ES-I3 (cell line): ENCODE results near the gene RBMS1.

ENCODE experiments used
- H3K36me3 ChIP-seq: 2 replicates; pipeline ENCODE4 v1.6.1; 2013; ENCODE audit warnings: mild to moderate bottlenecking, low read length, control low read depth, moderate library complexity; ENCODE audit not compliant: insufficient read depth
- H3K4me1 ChIP-seq: 2 replicates; pipeline ENCODE4 v1.6.1; 2013; ENCODE audit warnings: mild to moderate bottlenecking, control low read depth, low read length; ENCODE audit not compliant: insufficient read depth
- H3K9ac ChIP-seq: 2 replicates; pipeline ENCODE4 v1.6.1; 2013; ENCODE audit warnings: low read depth, mild to moderate bottlenecking, low read length, moderate library complexity
- H3K9me3 ChIP-seq: 2 replicates; pipeline ENCODE4 v1.6.1; 2013; ENCODE audit warnings: mild to moderate bottlenecking, low read length, moderate library complexity; ENCODE audit not compliant: control insufficient read depth, insufficient read depth

The RBMS1 gene

DNA sequence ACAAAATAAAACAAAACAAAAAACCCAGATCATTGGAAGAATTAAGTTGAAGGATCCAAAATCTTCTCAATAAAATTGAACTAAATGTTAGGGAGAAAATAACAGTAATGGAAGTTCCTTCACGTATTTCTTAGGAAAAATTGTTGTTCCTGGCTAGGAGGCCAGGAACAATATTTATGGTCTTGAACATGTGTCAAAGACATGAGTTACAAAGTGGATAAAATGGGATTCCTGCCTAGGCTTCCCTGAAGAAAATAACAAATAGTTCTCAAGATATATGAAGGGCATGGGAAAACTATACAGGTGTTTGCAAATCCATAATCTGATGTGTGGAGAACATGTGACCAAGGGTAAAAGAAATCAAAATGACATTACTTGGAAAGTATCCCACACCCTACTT is 225.9 kb downstream of the RBMS1 start:
- Histone ChIP-seq H3K36me3 (no peaks in the 10 kb centered on the region), H3K4me1 (no peaks in the 10 kb centered on the region)

GRCh38 chr2:160267022-160267421 is 226.6 kb downstream of the RBMS1 start:
- Histone ChIP-seq H3K36me3 (no peaks in the 10 kb centered on the region), H3K9ac (no peak overlapping the region), H3K9me3 (no peaks in the 10 kb centered on the region)

More for the DNA sequence above, 225.9 kb downstream of the RBMS1 start:
- Histone ChIP-seq H3K9ac (no peak overlapping the region), H3K9me3 (no peaks in the 10 kb centered on the region)

DNA sequence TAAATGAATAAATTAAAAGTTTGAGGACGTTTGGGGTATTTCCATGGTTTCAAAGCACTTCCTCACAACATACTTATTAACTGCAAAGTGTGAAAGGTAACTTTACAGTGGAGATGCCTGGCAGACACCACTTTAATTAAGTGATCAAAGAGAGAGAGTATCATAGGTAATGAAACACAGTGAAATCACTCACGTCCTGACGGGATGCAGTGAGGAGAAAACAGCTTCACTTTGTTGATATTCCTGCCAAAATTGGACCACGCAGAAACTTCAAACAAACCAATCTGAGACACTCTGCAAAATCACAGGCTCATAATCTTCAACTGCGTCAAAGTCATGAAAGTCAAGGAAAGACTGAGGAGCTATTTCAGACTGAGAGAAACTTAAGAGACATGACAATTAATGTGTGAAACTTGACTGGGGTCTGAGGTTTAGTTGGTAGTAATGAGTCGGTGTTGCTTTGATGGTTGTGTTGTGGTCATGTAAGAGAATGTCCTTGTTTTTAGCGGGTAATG is 227.5 kb downstream of the RBMS1 start:
- Histone ChIP-seq H3K36me3 (no peaks in the 10 kb centered on the region), H3K9me3 (no peaks in the 10 kb centered on the region), H3K4me1 (no peaks in the 10 kb centered on the region), H3K9ac (no peak overlapping the region)

More at GRCh38 chr2:160267022-160267421, 226.6 kb downstream of the RBMS1 start:
- no peaks in the 10 kb centered on the region for H3K4me1 ChIP-seq

GRCh38 chr2:160264308-160264707 is 229.3 kb downstream of the RBMS1 start:
- no peaks in the 10 kb centered on the region for H3K9me3 ChIP-seq
- no peak overlapping the region for H3K9ac ChIP-seq
- no peaks in the 10 kb centered on the region for H3K36me3 ChIP-seq
- no peaks in the 10 kb centered on the region for H3K4me1 ChIP-seq

DNA sequence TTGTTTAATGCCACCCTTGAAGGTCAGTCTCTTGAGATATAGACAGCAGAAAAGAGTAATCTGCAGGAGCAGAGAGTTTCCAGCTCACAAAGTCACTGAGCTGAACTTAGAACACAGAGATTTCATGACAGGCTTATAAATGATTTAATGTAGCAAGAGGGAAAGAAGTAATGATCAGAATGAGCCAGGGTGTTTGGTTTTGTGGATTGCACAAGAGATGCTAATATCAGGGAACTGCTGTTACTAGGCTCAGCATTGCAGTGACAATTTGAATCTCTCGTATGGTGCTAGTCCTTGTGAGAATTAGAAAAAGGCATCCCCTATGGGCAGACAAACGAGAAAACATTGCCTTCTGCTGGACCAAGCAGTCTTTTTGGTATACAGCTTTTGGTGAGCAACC is 231.9 kb downstream of the RBMS1 start:
- Histone ChIP-seq H3K4me1 (no peaks in the 10 kb centered on the region), H3K36me3 (no peaks in the 10 kb centered on the region), H3K9ac (no peak overlapping the region), H3K9me3 (no peaks in the 10 kb centered on the region)

GRCh38 chr2:160258492-160258805 is 235.2 kb downstream of the RBMS1 start:
- no peak overlapping the region for H3K9ac ChIP-seq
- no peaks in the 10 kb centered on the region for H3K4me1 ChIP-seq
- no peaks in the 10 kb centered on the region for H3K9me3 ChIP-seq
- H3K36me3 ChIP-seq, result no peaks in the 10 kb centered on the region

DNA sequence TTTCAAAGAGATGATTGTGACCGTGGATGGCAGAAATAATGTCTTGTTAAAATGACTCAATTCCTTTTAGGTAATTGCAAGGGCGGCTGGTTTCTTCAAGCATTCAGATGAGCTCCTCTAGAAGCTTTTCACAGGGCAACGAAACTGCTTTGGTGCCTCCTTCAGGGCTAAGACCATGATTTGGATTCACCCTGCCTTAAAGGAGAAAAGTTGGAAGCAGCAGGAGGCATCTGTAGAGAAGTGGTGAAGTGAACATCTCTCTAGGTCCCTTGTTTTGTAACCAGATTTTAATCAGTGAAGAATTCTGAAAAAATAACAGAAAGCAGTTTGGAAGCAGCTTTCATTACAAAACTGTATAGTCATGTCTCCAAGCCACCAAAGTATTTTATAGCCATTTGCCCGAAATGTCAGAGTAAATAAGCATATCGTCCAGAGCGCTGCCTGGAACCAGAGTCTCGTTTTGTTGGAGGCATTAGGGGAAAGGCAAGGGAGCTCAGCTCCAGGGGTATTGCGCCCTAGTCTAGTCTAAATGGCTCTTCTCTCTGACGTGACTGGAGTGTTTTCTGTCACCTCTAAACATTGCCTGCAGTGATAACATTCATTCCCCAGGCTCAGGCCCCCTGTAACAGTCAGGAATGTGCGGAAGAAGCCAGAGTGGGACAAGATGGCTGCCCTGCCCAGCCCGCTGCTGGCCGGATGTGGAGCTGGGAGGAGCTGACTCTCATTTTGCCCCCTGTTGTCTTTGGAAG is 235.7 kb downstream of the RBMS1 start:
- no peaks in the 10 kb centered on the region for H3K9me3 ChIP-seq
- H3K36me3 ChIP-seq, result no peaks in the 10 kb centered on the region
- no peaks in the 10 kb centered on the region for H3K4me1 ChIP-seq
- H3K9ac ChIP-seq, result no peak overlapping the region

DNA sequence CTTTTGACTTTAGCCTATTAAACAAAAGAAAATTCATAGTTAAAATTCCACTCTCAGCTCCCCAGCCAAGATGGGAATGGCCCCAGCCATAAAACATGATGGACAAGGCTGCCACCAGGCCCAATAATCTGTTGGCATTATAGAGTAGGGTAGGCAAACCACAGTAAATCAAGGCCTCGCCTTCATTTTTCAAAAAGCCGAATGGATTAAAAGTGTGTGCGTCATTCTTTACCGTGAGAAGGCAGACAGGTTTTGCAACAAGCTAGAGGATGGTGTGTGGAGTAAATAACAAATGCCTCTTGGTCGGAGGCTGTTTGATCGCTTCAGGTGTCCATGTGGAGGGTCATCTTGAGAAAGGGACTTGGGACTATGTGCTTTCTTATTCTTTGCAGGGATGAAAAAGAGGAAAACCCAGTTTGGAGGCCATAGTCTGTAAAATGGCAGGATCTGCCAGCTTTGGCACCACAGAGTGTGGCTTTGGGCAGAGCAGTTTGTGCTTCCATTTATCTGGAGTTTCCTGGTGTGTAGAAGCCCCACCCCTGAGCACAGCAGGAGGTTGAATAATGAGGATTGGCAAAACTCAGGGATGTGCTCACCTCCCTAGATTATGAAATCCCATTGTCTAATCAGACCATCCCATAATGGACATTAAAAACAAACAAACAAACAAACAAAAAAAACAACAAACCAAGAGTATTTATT is 236.4 kb downstream of the RBMS1 start:
- Histone ChIP-seq H3K36me3 (no peaks in the 10 kb centered on the region), H3K4me1 (no peaks in the 10 kb centered on the region), H3K9me3 (no peaks in the 10 kb centered on the region), H3K9ac (no peak overlapping the region)

GRCh38 chr2:160256507-160256906 is 237.1 kb downstream of the RBMS1 start:
- H3K9ac ChIP-seq, result no peak overlapping the region
- H3K9me3 ChIP-seq, result no peaks in the 10 kb centered on the region
- no peaks in the 10 kb centered on the region for H3K4me1 ChIP-seq
- no peaks in the 10 kb centered on the region for H3K36me3 ChIP-seq

DNA sequence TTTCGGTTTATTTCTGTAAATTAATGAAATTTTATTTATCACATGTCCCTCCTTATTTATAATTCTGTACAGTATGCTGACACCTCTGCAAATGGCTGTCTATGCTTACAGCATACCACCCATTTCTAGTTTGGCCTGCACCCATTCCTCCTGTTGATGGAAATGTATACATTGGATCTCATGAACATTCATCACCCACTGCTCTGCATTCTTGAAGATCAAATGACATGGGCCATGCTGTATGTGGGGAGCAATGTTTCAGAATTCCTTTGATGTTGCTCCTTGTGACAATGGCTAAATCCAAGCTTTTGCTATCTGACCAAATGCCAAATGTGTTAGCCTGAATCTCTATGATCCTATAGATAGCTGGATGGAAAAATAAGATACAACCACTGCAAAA is 238.2 kb downstream of the RBMS1 start:
- H3K9ac ChIP-seq, result no peak overlapping the region

DNA sequence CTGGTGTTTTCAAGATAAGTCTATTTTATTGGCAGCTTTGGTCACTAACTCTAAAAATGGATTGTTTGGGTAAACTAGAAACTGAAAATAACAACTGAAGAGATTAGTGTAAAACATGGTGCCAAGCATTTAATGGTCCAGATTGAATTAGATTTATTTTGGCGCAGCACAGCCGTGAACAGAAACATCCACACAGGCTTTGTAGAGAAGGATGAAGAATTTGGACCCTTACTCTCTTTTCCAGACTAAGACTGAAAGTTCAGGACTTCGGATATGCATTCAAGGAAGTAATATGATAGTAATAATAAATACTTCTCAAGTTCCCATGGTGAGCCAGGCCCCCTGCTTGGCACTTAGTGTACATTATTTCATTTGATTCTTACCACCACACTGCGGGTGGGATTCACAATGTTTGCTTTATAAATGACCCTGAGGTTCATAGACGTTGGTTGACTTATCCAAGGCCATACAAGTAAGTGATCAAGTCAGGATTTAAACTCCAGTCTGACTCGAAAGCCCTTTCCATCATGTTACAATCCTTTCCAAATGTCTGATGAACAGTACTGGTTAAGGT is 239.3 kb downstream of the RBMS1 start:
- no peaks in the 10 kb centered on the region for H3K4me1 ChIP-seq
- H3K9me3 ChIP-seq, result no peaks in the 10 kb centered on the region
- H3K9ac ChIP-seq, result no peak overlapping the region
- H3K36me3 ChIP-seq, result no peaks in the 10 kb centered on the region

More for the DNA sequence above, 238.2 kb downstream of the RBMS1 start:
- Histone ChIP-seq H3K4me1 (no peaks in the 10 kb centered on the region), H3K9me3 (no peaks in the 10 kb centered on the region), H3K36me3 (no peaks in the 10 kb centered on the region)

- Histone ChIP-seq H3K4me1 (no peaks in the 10 kb centered on the region), H3K9ac (no peak overlapping the region), H3K36me3 (no peaks in the 10 kb centered on the region), H3K9me3 (no peaks in the 10 kb centered on the region)
These were observed 240.0 kb downstream of the RBMS1 start for GRCh38 chr2:160253440-160254188.

GRCh38 chr2:160252900-160253299 is 240.7 kb downstream of the RBMS1 start:
- no peaks in the 10 kb centered on the region for H3K9me3 ChIP-seq
- no peaks in the 10 kb centered on the region for H3K4me1 ChIP-seq
- H3K9ac ChIP-seq, result no peak overlapping the region

GRCh38 chr2:160252278-160252887 is 241.2 kb downstream of the RBMS1 start:
- Histone ChIP-seq H3K4me1 (no peaks in the 10 kb centered on the region), H3K9ac (no peak overlapping the region), H3K36me3 (no peaks in the 10 kb centered on the region), H3K9me3 (no peaks in the 10 kb centered on the region)

More at GRCh38 chr2:160252900-160253299, 240.7 kb downstream of the RBMS1 start:
- no peaks in the 10 kb centered on the region for H3K36me3 ChIP-seq
